Heart right ventricle (tissue), 16 donors: Measurements from ENCODE around the gene IFIT2. TPM values are rescaled to one million over a fixed set of nuclear protein-coding genes. Genes with fewer than 3 reads are reported as not detected.

Experiments
- ATAC-seq, 8 donors: fragments of 200-7000 bp; cut with Tn5 transposase; one replicate each; pipeline ENCODE4 v1.9.1; 2020; ENCODE audit warnings: mild to moderate bottlenecking in 8 of 8, moderate library complexity in 8 of 8, moderate number of reproducible peaks in 1 of 8
- DNase-seq, 2 donors: peaks; one replicate each; pipeline ENCODE4 v3.0.0-alpha.2; 2020
- H3K27ac ChIP-seq, 10 donors: fragments of 200-600 bp; sonication (generic) in 2 of 10; one replicate each; pipeline versions ENCODE4 v1.5.0 to v1.8.0; 2020 to 2022; ENCODE audit warnings: mild to moderate bottlenecking in 3 of 10
- H3K27me3 ChIP-seq, 7 donors: fragments of 200-600 bp; one replicate each; pipeline ENCODE4 v1.8.0; 2021 to 2022; ENCODE audit warnings: mild to moderate bottlenecking in 2 of 7
- H3K36me3 ChIP-seq, 9 donors: fragments of 200-600 bp; sonication (generic) in 1 of 9; one replicate each; pipeline versions ENCODE4 v1.5.0 to v1.8.0; 2020 to 2022; ENCODE audit warnings: mild to moderate bottlenecking in 2 of 9
- H3K4me1 ChIP-seq, 9 donors: fragments of 200-600 bp; sonication (generic) in 1 of 9; one replicate each; pipeline versions ENCODE4 v1.5.0 to v1.8.0; 2020 to 2022; ENCODE audit warnings: mild to moderate bottlenecking in 4 of 9
- H3K4me3 ChIP-seq, 10 donors: fragments of 200-600 bp; sonication (generic) in 2 of 10; one replicate each; pipeline versions ENCODE4 v1.5.0 to v1.8.0; 2020 to 2022; ENCODE audit warnings: mild to moderate bottlenecking in 7 of 10, moderate library complexity in 2 of 10
- H3K9me3 ChIP-seq, 11 donors: fragments of 200-600 bp in 10 of 11; sonication (generic) in 2 of 11; one replicate each; pipeline versions ENCODE4 v1.5.0 to v1.8.0; 2013 to 2022; ENCODE audit warnings: mild to moderate bottlenecking in 2 of 11, control low read depth in 1 of 11, moderate library complexity in 1 of 11
- WGBS, 2 donors: extraction: QIAGEN DNeasy Blood & Tissue Kit; methylation state at CpG; one replicate each; pipeline ENCODE4 v1.1.7; 2013; ENCODE audit warnings: inconsistent platforms in 1 of 2; 5-methylcytosine and 5-hydroxymethylcytosine counted together
- intact Hi-C, 10 donors: fragments of 100-400 bp; cut with DNase I; formaldehyde crosslinking; loops; one replicate each; pipeline versions ENCODE4 v1.11.1 to v1.14.2; 2022
- polyA plus RNA-seq, 2 donors: library from polyadenylated mRNA; stranded (reverse); fragments of 200-250 nt; gene quantifications; one replicate each; pipeline ENCODE4 v1.2.3, GENCODE V29; 2013
- total RNA-seq, 10 donors: library from RNA; stranded (reverse); fragmentation: NEBNext Ultra II Directional in 3 of 10; extraction: Animal tissue kit (Norgen Biotek cat#: 25700) in 3 of 10; gene quantifications; one replicate each; pipeline versions ENCODE4 v1.2.1 to v1.2.4, GENCODE V29; 2021 to 2023
- TF ChIP-seq, protein P1 (sequence below), 9 donors: fragments of 200-600 bp; sonication (generic) in 2 of 9; IDR thresholded peaks; one replicate each; pipeline versions ENCODE4 v1.5.0 to v1.8.0; 2021 to 2022; ENCODE audit warnings: antibody characterized with exemption in 9 of 9, mild to moderate bottlenecking in 5 of 9, moderate library complexity in 1 of 9
- donor health status: Arrhythmogenic right ventricular cardiomyopathy.
- donor health status: ischemic (EF 13 %, LVEDD 7.1; RV severe dilation, severe dysfunction).
- donor health status: healthy with polysubstance abuse.
- donor health status: DM: no; HTN: yes; CAD: no.
- donor health status: DM: no; HTN: no; CAD: no.
- donor health status: ischemic (EF 25% LVEDD 6.9; RV normal size, moderate dysfunction).
- donor health status: ischemic (EF 25% LVEDD 5.7; RV mildly dilated, moderate dysfunction).
- donor health status: healthy.
- donor health status: DM: yes; HTN: yes; CAD: no.
- donor health status: Ischemic cardiomyopathy.
- donor health status: ischemic (EF 35%, LVEDD 5.7; RV mildly dilated, moderate dysfunction).
- donor health status: nonischemic (EF 11% LVEDD 7.7; RV severe dilation, severe dysfunction).
- donor health status: DM: yes; HTN: yes; CAD: no.
- donor health status: PGD.
- donor health status: ischemic (EF 29% LVEDD 5.4; RV normal size, mild dysfunction).
- donor health status: nonischemic (EF 23%, LVEDD 6.1; RV moderate dilation, normal function).

The IFIT2 gene
- total and polyA plus RNA-seq, 12 donors: 1.8 to 24.4 (median 6.1) TPM

GRCh38 chr10:89256340-89256739 lies 45.5 kb upstream of the IFIT2 start:
- no peak overlapping the region for H3K4me3 ChIP-seq
- TF ChIP-seq, protein P1, sequence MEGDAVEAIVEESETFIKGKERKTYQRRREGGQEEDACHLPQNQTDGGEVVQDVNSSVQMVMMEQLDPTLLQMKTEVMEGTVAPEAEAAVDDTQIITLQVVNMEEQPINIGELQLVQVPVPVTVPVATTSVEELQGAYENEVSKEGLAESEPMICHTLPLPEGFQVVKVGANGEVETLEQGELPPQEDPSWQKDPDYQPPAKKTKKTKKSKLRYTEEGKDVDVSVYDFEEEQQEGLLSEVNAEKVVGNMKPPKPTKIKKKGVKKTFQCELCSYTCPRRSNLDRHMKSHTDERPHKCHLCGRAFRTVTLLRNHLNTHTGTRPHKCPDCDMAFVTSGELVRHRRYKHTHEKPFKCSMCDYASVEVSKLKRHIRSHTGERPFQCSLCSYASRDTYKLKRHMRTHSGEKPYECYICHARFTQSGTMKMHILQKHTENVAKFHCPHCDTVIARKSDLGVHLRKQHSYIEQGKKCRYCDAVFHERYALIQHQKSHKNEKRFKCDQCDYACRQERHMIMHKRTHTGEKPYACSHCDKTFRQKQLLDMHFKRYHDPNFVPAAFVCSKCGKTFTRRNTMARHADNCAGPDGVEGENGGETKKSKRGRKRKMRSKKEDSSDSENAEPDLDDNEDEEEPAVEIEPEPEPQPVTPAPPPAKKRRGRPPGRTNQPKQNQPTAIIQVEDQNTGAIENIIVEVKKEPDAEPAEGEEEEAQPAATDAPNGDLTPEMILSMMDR (IDR thresholded peaks at IDR 0.05): no peak
- no peaks in the 10 kb centered on the region for H3K27me3 ChIP-seq
- H3K4me1 ChIP-seq: peaks cover 0 to 18% (median 7%) of the 10 kb centered on the region in 9 donors
- WGBS, 2 donors: 78 to 79% methylated on average over 3 of the region's 3 CpGs
- H3K27ac ChIP-seq: peak overlapping the region in 1 of 10 donors; percentile 7
- DNase-seq (no peak), ATAC-seq (no peak)
- intact Hi-C loops: loop anchor here in 4 of 10 donors (5.0 to 10.0 kb wide), 5 partner anchors 116 to 308 kb away; partner anchors contain the start of gene IFIT1 (in 1 of the 4)
- no peaks in the 10 kb centered on the region for H3K36me3 ChIP-seq
- H3K9me3 ChIP-seq: peaks cover 0 to 13% (median 0%) of the 10 kb centered on the region in 11 donors

GRCh38 chr10:89256962-89257361 lies 44.9 kb upstream of the IFIT2 start:
- Histone ChIP-seq H3K9me3 (peaks cover 0 to 13% (median 0%) of the 10 kb centered on the region in 11 donors), H3K4me1 (peaks cover 0 to 18% (median 7%) of the 10 kb centered on the region in 9 donors), H3K4me3 (no peak overlapping the region), H3K36me3 (no peaks in the 10 kb centered on the region), H3K27ac (no peak overlapping the region), H3K27me3 (no peaks in the 10 kb centered on the region)
- DNase-seq: no peak
- intact Hi-C loops: loop anchor here in 4 of 10 donors (5.0 to 10.0 kb wide), 5 partner anchors 115 to 308 kb away; partner anchors contain the start of gene IFIT1 (in 1 of the 4)
- ATAC-seq: no peak
- TF ChIP-seq, protein P1 (IDR thresholded peaks at IDR 0.05): no peak
- WGBS, 2 donors: 58 to 80% methylated on average over 1 of the region's 1 CpG

- TF ChIP-seq, protein P1 (IDR thresholded peaks at IDR 0.05): no peak
- no peak for DNase-seq
- no peak for ATAC-seq
- intact Hi-C loops: loop anchor here in 4 of 10 donors (5.0 to 10.0 kb wide), 5 partner anchors 115 to 307 kb away; partner anchors contain the start of gene IFIT1 (in 1 of the 4)
- Histone ChIP-seq H3K4me1 (peaks cover 0 to 14% (median 8%) of the 10 kb centered on the region in 9 donors), H3K27ac (no peak overlapping the region), H3K9me3 (peaks cover 0 to 13% (median 0%) of the 10 kb centered on the region in 11 donors), H3K4me3 (no peak overlapping the region), H3K36me3 (no peaks in the 10 kb centered on the region), H3K27me3 (no peaks in the 10 kb centered on the region)
- WGBS, 2 donors: 63 to 73% methylated on average over 2 of the region's 2 CpGs
Observed at GRCh38 chr10:89257581-89257980, 44.3 kb upstream of the IFIT2 start.

DNA sequence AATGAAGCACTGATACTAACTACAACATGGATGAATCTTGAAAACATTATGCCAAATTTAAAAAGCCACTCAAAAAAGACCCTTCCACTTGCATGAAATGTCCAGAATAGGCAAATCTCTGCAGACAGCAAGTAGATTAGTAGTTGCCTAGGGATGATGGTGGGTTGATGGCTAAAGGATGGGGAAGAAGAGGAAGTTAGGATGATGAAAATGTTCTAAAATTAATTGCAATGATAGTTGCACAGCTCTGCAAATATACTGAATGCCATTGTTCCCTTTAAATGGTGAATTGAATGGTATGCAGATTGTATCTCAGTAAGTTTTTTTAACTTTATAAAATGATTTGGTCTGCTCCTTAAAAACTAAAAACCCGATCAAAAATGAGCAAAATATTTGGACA lies 43.0 kb upstream of the IFIT2 start:
- Histone ChIP-seq H3K4me3 (no peak overlapping the region), H3K27me3 (no peaks in the 10 kb centered on the region), H3K4me1 (peaks cover 0 to 21% (median 8%) of the 10 kb centered on the region in 9 donors), H3K27ac (no peak overlapping the region), H3K36me3 (no peaks in the 10 kb centered on the region), H3K9me3 (peaks cover 0 to 6% (median 0%) of the 10 kb centered on the region in 11 donors)
- no peak for ATAC-seq
- 68 to 73% methylated on average over 1 of the region's 1 CpG for WGBS, 2 donors
- intact Hi-C loops: loop anchor here in 5 of 10 donors (2.0 to 10.0 kb wide), 6 partner anchors 113 to 306 kb away; partner anchors contain the start of gene IFIT1 (in 1 of the 5)
- DNase-seq: no peak
- TF ChIP-seq, protein P1 (IDR thresholded peaks at IDR 0.05): no peak
